SK-N-SH treated with all-trans-retinoic acid at 6 μM for 48 hours (cell line): ENCODE data around the gene PARD3.

ENCODE experiments used
- ARNTL ChIP-seq: fragments of 450-650 bp; formaldehyde crosslinking; IDR thresholded peaks from 2 replicates; pipeline ENCODE4 v1.5.0; 2020; ENCODE audit warnings: low read depth, mild to moderate bottlenecking, moderate library complexity, borderline replicate concordance
- ISL1 ChIP-seq: fragments of 250-450 bp; sonication (Bioruptor Pico); IDR thresholded peaks from 2 replicates; pipeline ENCODE4 v2.1.2; 2022; ENCODE audit warnings: mild to moderate bottlenecking, moderate library complexity
- PATZ1 ChIP-seq: fragments of 250-450 bp; sonication (Bioruptor Pico); IDR thresholded peaks from 2 replicates; pipeline ENCODE4 v1.8.0; 2020; ENCODE audit warnings: mild to moderate bottlenecking, moderate library complexity, borderline replicate concordance
- RARB ChIP-seq: fragments of 250-450 bp; sonication (Bioruptor Pico); IDR thresholded peaks from 2 replicates; pipeline ENCODE4 v1.8.0; 2021; ENCODE audit warnings: mild to moderate bottlenecking, moderate library complexity
- SNAI2 ChIP-seq: fragments of 250-450 bp; sonication (Bioruptor Pico); IDR thresholded peaks from 2 replicates; pipeline ENCODE4 v1.5.0; 2020; ENCODE audit warnings: mild to moderate bottlenecking, moderate library complexity
- ZFP3 ChIP-seq: fragments of 250-450 bp; sonication (Bioruptor Pico); IDR thresholded peaks from 2 replicates; pipeline ENCODE4 v1.5.0; 2020; ENCODE audit warnings: mild to moderate bottlenecking, moderate library complexity
- ZFP30 ChIP-seq: fragments of 450-650 bp; formaldehyde crosslinking; IDR thresholded peaks from 2 replicates; pipeline ENCODE4 v1.5.0; 2022; ENCODE audit warnings: mild to moderate bottlenecking, moderate library complexity
- ZNF565 ChIP-seq: fragments of 450-650 bp; formaldehyde crosslinking; conservative IDR thresholded peaks from 2 replicates; pipeline ENCODE4 v1.5.0; 2020; ENCODE audit warnings: low read depth, mild to moderate bottlenecking, moderate library complexity
- ZNF70 ChIP-seq: fragments of 450-650 bp; formaldehyde crosslinking; IDR thresholded peaks from 2 replicates; pipeline ENCODE4 v1.5.0; 2020; ENCODE audit warnings: mild to moderate bottlenecking, moderate library complexity
- ZNF8 ChIP-seq: fragments of 450-650 bp; formaldehyde crosslinking; IDR thresholded peaks from 2 replicates; pipeline ENCODE4 v1.5.0; 2020; ENCODE audit warnings: mild to moderate bottlenecking, moderate library complexity

GRCh38 chr10:34477249-34477648, 337.8 kb downstream of the PARD3 start:
- no peak for TF ChIP-seq ZFP3
- no peak for TF ChIP-seq ARNTL (CRISPR knock-in tag)
- no peak for TF ChIP-seq RARB (CRISPR knock-in tag)
- no peak for TF ChIP-seq SNAI2 (CRISPR knock-in tag)
- TF ChIP-seq ZNF8 (CRISPR knock-in tag), result no peak
- no peak for TF ChIP-seq ZFP30
- no peak for TF ChIP-seq ZNF70 (CRISPR knock-in tag)
- no peak for TF ChIP-seq ZNF565 (CRISPR knock-in tag)
- no peak for TF ChIP-seq PATZ1 (CRISPR knock-in tag)
- no peak for TF ChIP-seq ISL1 (CRISPR knock-in tag)
